HG03280 (cell line): ENCODE results near the gene DYNC2LI1.

ENCODE experiments used
- ATAC-seq: cut with Tn5 transposase; IDR thresholded peaks from one replicate; pipeline ENCODE4 v1.9.1; 2021; ENCODE audit warnings: mild to moderate bottlenecking, moderate library complexity; ENCODE audit not compliant: unreplicated experiment

DYNC2LI1 gene

GRCh38 chr2:43812947-43813346 lies 39.1 kb downstream of the DYNC2LI1 start:
- ATAC-seq, result no peak

GRCh38 chr2:43814711-43815110 lies 40.9 kb downstream of the DYNC2LI1 start:
- ATAC-seq, result no peak

GRCh38 chr2:43818761-43819160 lies 44.9 kb downstream of the DYNC2LI1 start:
- ATAC-seq, result no peak

- ATAC-seq, result no peak
These were observed 45.8 kb downstream of the DYNC2LI1 start for GRCh38 chr2:43819491-43820163.

- no peak for ATAC-seq
These were observed 49.0 kb downstream of the DYNC2LI1 start for GRCh38 chr2:43822839-43823238.

GRCh38 chr2:43823751-43824150 lies 49.9 kb downstream of the DYNC2LI1 start:
- no peak for ATAC-seq

- no peak for ATAC-seq
These were observed 50.7 kb downstream of the DYNC2LI1 start for GRCh38 chr2:43824512-43824911.

GRCh38 chr2:43824951-43825493 lies 51.2 kb downstream of the DYNC2LI1 start:
- no peak for ATAC-seq

- no peak for ATAC-seq
These were observed 52.0 kb downstream of the DYNC2LI1 start for GRCh38 chr2:43825841-43826240.

- no peak for ATAC-seq
These were observed 52.7 kb downstream of the DYNC2LI1 start for GRCh38 chr2:43826305-43827250.

- no peak for ATAC-seq
These were observed 57.9 kb downstream of the DYNC2LI1 start for GRCh38 chr2:43831543-43832294.

- ATAC-seq, result no peak
These were observed 58.6 kb downstream of the DYNC2LI1 start for GRCh38 chr2:43832457-43832856.

GRCh38 chr2:43837033-43837432 lies 63.2 kb downstream of the DYNC2LI1 start:
- no peak for ATAC-seq

GRCh38 chr2:43837831-43838559 lies 64.2 kb downstream of the DYNC2LI1 start:
- ATAC-seq, result no peak

- no peak for ATAC-seq
These were observed 64.9 kb downstream of the DYNC2LI1 start, which contains the start of the genes ABCG5 and ABCG8 for GRCh38 chr2:43838560-43839267. TSS of gene ABCG5 (minus strand) at chr2:43838839. CDS start at chr2:43838679, 160 bp downstream. TSS of gene ABCG8 (plus strand) at chr2:43838971. CDS start at chr2:43839054, 83 bp downstream.

- no peak for ATAC-seq
These were observed 66.1 kb downstream of the DYNC2LI1 start for GRCh38 chr2:43839776-43840564.

- ATAC-seq, result no peak
These were observed 67.1 kb downstream of the DYNC2LI1 start for GRCh38 chr2:43840965-43841364.

- no peak for ATAC-seq
These were observed 68.4 kb downstream of the DYNC2LI1 start for GRCh38 chr2:43841949-43842865.
